Activated naive CD4-positive, alpha-beta T cell treated with Interleukin-2 at 50 U/mL for 16 hours (primary cell): ENCODE measurements around the gene PTPRT.

Experiments
- DNase-seq: peaks from one replicate; pipeline ENCODE4 v3.0.0-alpha.2; 2020

Gene PTPRT

DNA sequence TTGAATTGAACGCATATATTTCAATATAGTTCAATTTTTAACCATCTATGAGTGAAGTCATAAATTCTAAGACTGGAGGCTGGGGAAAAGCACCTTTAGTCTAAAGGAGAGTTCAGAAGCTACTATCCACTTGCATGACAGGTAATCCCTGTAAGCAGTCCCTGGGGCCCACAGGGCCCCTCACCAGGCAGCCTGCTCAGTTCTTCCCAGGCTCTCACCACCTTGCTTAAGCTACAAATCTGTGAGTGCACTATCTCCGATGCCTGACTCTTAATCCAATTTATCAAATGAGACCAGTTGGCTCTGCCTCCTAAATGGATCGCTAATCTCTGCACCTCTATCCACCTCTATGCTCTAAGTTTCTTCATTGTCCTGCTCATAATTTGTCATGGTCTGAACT, 413.8 kb downstream of the PTPRT start:
- no peak for DNase-seq

GRCh38 chr20:42775037-42775436, 414.7 kb downstream of the PTPRT start:
- DNase-seq, result no peak

GRCh38 chr20:42763015-42763414, 426.7 kb downstream of the PTPRT start:
- no peak for DNase-seq

GRCh38 chr20:42756991-42757390, 432.7 kb downstream of the PTPRT start:
- DNase-seq, result no peak

DNA sequence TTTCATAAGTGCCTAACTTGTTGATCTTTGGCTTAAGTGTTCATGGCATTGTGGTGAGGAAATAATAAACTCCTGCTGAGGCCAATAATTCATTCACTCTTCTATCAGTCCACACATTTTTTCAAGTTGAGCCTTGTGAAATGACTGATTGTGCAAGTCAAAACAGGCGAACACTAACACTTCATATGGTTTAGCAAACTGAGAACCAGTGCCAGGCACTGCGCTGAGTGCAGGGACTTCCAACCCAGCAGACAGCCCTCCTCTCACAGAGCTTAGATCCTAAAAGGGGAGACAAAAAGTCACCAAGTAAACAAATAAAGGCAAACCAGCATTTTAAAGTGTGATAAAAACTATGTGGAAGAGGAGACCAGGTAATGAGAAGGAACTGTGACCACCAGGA, 435.0 kb downstream of the PTPRT start:
- DNase-seq, result no peak

DNA sequence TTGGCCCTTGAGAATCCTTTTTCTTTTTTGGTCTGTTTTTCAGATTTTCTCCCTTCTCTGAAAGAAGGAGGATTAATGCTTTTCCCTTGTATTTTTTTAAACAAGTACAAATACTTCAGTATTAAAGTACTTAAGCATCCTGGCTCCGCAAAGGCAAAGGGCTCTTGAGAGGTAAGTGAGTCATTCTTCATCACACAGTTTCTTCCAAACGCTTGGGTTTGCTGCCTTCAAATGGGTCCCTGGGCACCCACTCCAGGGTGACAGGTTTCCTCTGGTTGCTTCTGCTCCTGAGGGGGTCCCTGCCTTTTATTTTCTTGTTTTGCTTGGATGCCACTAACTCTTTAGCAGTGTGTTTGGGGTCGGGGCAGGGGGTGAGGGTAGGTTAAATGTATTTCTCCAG, 437.1 kb downstream of the PTPRT start:
- no peak for DNase-seq

GRCh38 chr20:42749556-42749955, 440.1 kb downstream of the PTPRT start:
- no peak for DNase-seq

DNA sequence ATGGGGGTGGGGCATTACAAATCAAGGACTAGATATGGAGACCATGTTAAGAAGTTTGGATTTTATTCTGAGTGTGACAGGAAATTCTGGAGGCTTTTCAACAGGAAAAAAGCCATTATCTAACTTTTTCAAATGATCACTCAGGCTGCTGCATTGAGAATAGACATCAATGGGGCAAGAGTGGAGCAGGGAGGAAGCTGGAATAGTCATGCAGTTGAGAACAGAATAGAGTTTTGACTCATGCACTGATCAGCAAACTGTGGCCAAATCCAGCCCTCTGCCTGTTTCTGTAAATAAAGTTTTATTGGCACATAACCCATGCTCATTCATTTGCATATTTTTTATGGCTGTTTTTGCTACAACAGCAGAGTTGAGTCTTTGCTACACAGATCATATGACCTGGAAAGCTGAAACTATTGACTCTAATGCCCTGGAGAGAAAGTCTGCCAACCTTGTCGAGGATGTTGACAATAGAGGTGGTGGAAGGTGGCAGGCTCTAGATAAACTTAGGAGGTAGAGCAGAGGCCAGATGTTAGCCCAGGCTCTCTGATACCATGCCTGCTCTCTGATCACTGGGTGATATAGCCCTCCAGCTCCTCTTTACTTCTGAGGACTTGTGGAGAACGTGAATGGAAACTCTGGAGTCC, 441.8 kb downstream of the PTPRT start:
- no peak for DNase-seq

GRCh38 chr20:42744756-42745465, 444.8 kb downstream of the PTPRT start:
- DNase-seq, result no peak

GRCh38 chr20:42742926-42743325, 446.8 kb downstream of the PTPRT start:
- no peak for DNase-seq

GRCh38 chr20:42741906-42742305, 447.8 kb downstream of the PTPRT start:
- no peak for DNase-seq

DNA sequence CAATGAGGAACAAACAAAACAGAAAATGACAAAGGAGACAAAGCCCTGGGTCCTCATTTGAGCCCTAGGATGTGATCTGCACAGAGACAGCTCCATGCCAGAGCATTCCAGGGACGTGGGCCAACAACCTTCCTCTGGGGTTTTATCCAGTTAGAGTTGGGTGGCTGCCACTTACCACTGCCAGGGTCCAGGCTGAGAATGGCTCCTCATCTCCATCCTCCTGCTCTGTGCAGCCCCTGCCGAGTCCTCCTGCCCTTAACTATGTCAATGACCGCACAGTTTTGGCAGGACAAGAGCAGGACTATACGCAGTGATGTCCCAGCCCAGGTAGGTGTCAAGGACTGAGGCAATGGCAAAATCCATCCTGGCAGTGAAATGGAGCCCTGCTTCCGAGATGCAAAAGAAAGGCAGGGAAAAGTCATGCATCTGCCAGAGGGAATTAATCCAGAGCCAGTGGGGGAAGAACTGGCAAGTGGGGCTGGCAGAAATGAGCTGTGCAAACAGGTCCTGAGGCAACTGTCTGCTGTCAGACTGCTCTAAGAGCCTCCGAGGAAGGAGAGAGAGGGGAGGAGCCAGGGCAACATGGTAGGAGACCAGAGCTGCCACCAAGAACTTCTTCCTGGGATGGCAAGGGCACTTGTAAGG, 449.4 kb downstream of the PTPRT start:
- no peak for DNase-seq

- DNase-seq, result no peak
Measured at GRCh38 chr20:42739683-42740082, 450.0 kb downstream of the PTPRT start.

GRCh38 chr20:42735539-42735938, 454.2 kb downstream of the PTPRT start:
- DNase-seq, result no peak

DNA sequence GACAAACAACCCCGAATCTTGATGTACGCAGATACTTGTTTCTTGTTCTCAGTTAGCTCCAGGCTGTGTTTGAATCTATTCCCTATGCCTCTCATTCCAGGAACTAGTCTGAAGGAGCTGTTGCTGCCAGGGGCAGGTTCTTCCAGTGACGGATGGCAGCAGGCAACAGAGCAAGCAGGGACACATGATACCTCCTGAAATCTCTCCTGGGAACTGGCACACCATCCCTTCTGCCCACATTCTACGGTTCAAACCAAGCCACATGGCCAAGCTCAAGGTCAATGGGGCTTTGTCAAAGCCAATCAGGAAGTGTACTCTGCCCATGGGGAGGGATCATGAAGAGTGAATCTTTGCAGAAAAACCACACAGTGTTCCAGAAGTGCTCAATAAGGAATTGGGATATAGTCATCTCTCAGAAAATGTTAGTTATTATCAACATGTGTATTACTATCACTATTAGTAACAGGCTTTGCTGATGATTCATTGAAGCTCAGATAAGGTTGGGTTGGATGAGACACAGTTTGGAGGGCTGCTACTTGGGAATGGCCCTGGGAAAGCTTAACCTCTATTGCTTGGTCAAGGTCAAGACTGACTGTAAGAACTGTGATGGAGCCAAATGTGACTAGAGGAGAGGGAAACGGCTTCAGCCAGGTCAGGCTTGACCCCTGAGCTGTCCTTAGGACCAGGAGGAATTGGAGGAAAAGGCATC, 454.9 kb downstream of the PTPRT start:
- DNase-seq, result no peak

GRCh38 chr20:42721923-42722322, 467.8 kb downstream of the PTPRT start:
- DNase-seq, result no peak

- DNase-seq, result no peak
Measured at GRCh38 chr20:42714298-42715141, 475.2 kb downstream of the PTPRT start.

- DNase-seq, result no peak
Measured at GRCh38 chr20:42708266-42708665, 481.4 kb downstream of the PTPRT start.

- no peak for DNase-seq
Measured at GRCh38 chr20:42706759-42707158, 482.9 kb downstream of the PTPRT start.

DNA sequence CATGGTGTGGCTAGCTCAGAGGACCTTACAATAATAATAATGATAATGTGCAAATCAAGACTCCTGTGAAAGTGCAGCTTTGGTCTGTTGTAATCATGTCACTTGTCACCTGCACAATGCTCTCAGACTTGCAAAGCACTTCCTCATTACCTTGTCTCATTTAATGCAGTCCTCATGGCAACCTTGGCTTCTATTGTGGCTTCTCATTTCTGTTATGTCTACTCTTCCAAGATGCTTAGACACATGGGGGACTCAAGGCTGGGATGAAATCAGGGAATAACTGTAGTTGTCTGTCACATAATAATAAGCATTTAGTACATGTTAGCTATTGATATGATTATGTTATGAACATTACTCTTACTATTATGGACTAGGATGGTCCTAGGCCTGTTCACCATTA, 484.2 kb downstream of the PTPRT start:
- DNase-seq, result no peak

GRCh38 chr20:42703744-42704143, 486.0 kb downstream of the PTPRT start:
- DNase-seq, result no peak

- DNase-seq, result no peak
Measured at GRCh38 chr20:42701948-42702347, 487.8 kb downstream of the PTPRT start.

GRCh38 chr20:42700372-42700771, 489.3 kb downstream of the PTPRT start:
- no peak for DNase-seq
